Measurements from ENCODE around the gene LIFR.

LIFR gene

GRCh38 chr5:38452201-38452600, 104.2 kb downstream of the LIFR start:
- Histone ChIP-seq H3K4me2 (ENCODE audit: insufficient read depth, low read length) (no peak overlapping the region), H3K9me3 (ENCODE audit: insufficient read depth, low read length, severe bottlenecking) (no peaks in the 10 kb centered on the region), H3K27me3 (ENCODE audit: insufficient read depth, low read length, poor library complexity) (peaks cover 56% of the 10 kb centered on the region), H2AFZ (ENCODE audit: low read depth, low read length) (no peak overlapping the region), H3K79me2 (ENCODE audit: insufficient read depth, low read length) (no peaks in the 10 kb centered on the region), H3K27ac (ENCODE audit: low read length) (no peak overlapping the region), H3K4me1 (ENCODE audit: insufficient read depth, low read length) (peaks cover 11% of the 10 kb centered on the region), H3K4me3 (ENCODE audit: low read depth in 1 of 2, low read length in 2 of 2) (no peak overlapping the region), H3K36me3 (ENCODE audit: insufficient read depth, low read length) (no peaks in the 10 kb centered on the region), H4K20me1 (ENCODE audit: insufficient read depth, low read length) (peaks cover 30% of the 10 kb centered on the region), H3K9ac (ENCODE audit: low read depth, low read length) (no peak overlapping the region)
- no peak for TF ChIP-seq EZH2 (IDR thresholded peaks at IDR 0.05; ENCODE audit: borderline replicate concordance, low read depth, low read length, severe bottlenecking)
- TF ChIP-seq CTCF (IDR thresholded peaks at IDR 0.05; ENCODE audit: borderline replicate concordance, extremely low read depth, low read length, poor library complexity, severe bottlenecking), result no peak
- ATAC-seq (ENCODE audit: insufficient read depth, low read depth) (no peak), DNase-seq (no peak)

GRCh38 chr5:38451074-38451725, 105.2 kb downstream of the LIFR start:
- no peak overlapping the region for H3K4me2 ChIP-seq (ENCODE audit: insufficient read depth, low read length)
- H2AFZ ChIP-seq (ENCODE audit: low read depth, low read length), result no peak overlapping the region
- H4K20me1 ChIP-seq (ENCODE audit: insufficient read depth, low read length), result peaks cover 30% of the 10 kb centered on the region
- no peak for TF ChIP-seq CTCF (IDR thresholded peaks at IDR 0.05; ENCODE audit: borderline replicate concordance, extremely low read depth, low read length, poor library complexity, severe bottlenecking)
- no peak for TF ChIP-seq EZH2 (IDR thresholded peaks at IDR 0.05; ENCODE audit: borderline replicate concordance, low read depth, low read length, severe bottlenecking)
- H3K9ac ChIP-seq (ENCODE audit: low read depth, low read length), result no peak overlapping the region
- H3K27ac ChIP-seq (ENCODE audit: low read length), result no peak overlapping the region
- ATAC-seq (ENCODE audit: insufficient read depth, low read depth), result no peak
- no peaks in the 10 kb centered on the region for H3K79me2 ChIP-seq (ENCODE audit: insufficient read depth, low read length)
- no peak for DNase-seq
- H3K27me3 ChIP-seq (ENCODE audit: insufficient read depth, low read length, poor library complexity), result peaks cover 62% of the 10 kb centered on the region
- H3K4me1 ChIP-seq (ENCODE audit: insufficient read depth, low read length), result peaks cover 11% of the 10 kb centered on the region
- no peaks in the 10 kb centered on the region for H3K36me3 ChIP-seq (ENCODE audit: insufficient read depth, low read length)
- no peaks in the 10 kb centered on the region for H3K9me3 ChIP-seq (ENCODE audit: insufficient read depth, low read length, severe bottlenecking)
- H3K4me3 ChIP-seq (ENCODE audit: low read depth in 1 of 2, low read length in 2 of 2), result no peak overlapping the region

- Histone ChIP-seq H3K79me2 (ENCODE audit: insufficient read depth, low read length) (no peaks in the 10 kb centered on the region), H3K9ac (ENCODE audit: low read depth, low read length) (no peak overlapping the region), H3K27me3 (ENCODE audit: insufficient read depth, low read length, poor library complexity) (peaks cover 56% of the 10 kb centered on the region), H3K4me3 (ENCODE audit: low read depth in 1 of 2, low read length in 2 of 2) (no peak overlapping the region), H3K27ac (ENCODE audit: low read length) (no peak overlapping the region), H4K20me1 (ENCODE audit: insufficient read depth, low read length) (peaks cover 30% of the 10 kb centered on the region), H2AFZ (ENCODE audit: low read depth, low read length) (no peak overlapping the region), H3K9me3 (ENCODE audit: insufficient read depth, low read length, severe bottlenecking) (no peaks in the 10 kb centered on the region), H3K4me1 (ENCODE audit: insufficient read depth, low read length) (peaks cover 11% of the 10 kb centered on the region), H3K36me3 (ENCODE audit: insufficient read depth, low read length) (no peaks in the 10 kb centered on the region), H3K4me2 (ENCODE audit: insufficient read depth, low read length) (no peak overlapping the region)
- no peak for ATAC-seq (ENCODE audit: insufficient read depth, low read depth)
- DNase-seq, result no peak
- TF ChIP-seq CTCF (IDR thresholded peaks at IDR 0.05; ENCODE audit: borderline replicate concordance, extremely low read depth, low read length, poor library complexity, severe bottlenecking) (no peak), EZH2 (IDR thresholded peaks at IDR 0.05; ENCODE audit: borderline replicate concordance, low read depth, low read length, severe bottlenecking) (no peak)
Measured at GRCh38 chr5:38450627-38451026, 105.8 kb downstream of the LIFR start.

Measured in DND-41 (cell line).